Esophagus (tissue), 2 donors: ENCODE measurements around the gene ELAPOR1. TPM values are rescaled to one million over a fixed set of nuclear protein-coding genes. Genes with fewer than 3 reads are reported as not detected.

Source experiments
- H3K27ac ChIP-seq, 2 donors: one replicate each; pipeline ENCODE4 v1.5.1; 2013; ENCODE audit warnings: low read depth in 2 of 2, mild to moderate bottlenecking in 2 of 2, inconsistent platforms in 1 of 2, low read length in 1 of 2, moderate library complexity in 1 of 2
- H3K27me3 ChIP-seq, 2 donors: one replicate each; pipeline ENCODE4 v1.6.1; 2013; ENCODE audit warnings: low read length in 2 of 2, control low read depth in 1 of 2, mild to moderate bottlenecking in 1 of 2; ENCODE audit not compliant: insufficient read depth in 2 of 2, control insufficient read depth in 1 of 2
- H3K36me3 ChIP-seq, 2 donors: one replicate each; pipeline ENCODE4 v1.6.1; 2013; ENCODE audit warnings: low read length in 1 of 2; ENCODE audit not compliant: control insufficient read depth in 2 of 2, insufficient read depth in 2 of 2
- H3K4me1 ChIP-seq, 2 donors: one replicate each; pipeline ENCODE4 v1.6.1; 2013; ENCODE audit warnings: low read length in 1 of 2; ENCODE audit not compliant: control insufficient read depth in 2 of 2, insufficient read depth in 2 of 2
- H3K4me3 ChIP-seq, 2 donors: one replicate each; pipeline ENCODE4 v1.5.1; 2013; ENCODE audit warnings: low read length in 2 of 2, mild to moderate bottlenecking in 2 of 2, low read depth in 1 of 2, moderate library complexity in 1 of 2
- H3K9me3 ChIP-seq, 2 donors: one replicate each; pipeline ENCODE4 v1.6.1; 2013; ENCODE audit warnings: mild to moderate bottlenecking in 2 of 2, low read depth in 1 of 2, low read length in 1 of 2, moderate library complexity in 1 of 2; ENCODE audit not compliant: control insufficient read depth in 2 of 2, insufficient read depth in 1 of 2
- WGBS, 2 donors: extraction: QIAGEN DNeasy Blood & Tissue Kit; methylation state at CpG; one replicate each; pipeline ENCODE4 v1.1.7; 2013; 5-methylcytosine and 5-hydroxymethylcytosine counted together
- polyA plus RNA-seq, 2 donors: library from polyadenylated mRNA; stranded (reverse); fragments of 200-250 nt; gene quantifications; one replicate each; pipeline ENCODE4 v1.2.3, GENCODE V29; 2013
- donor health status: healthy with polysubstance abuse.
- donor health status: Bipolar disorder and iron deficiency.

The ELAPOR1 gene
- polyA plus RNA-seq = under 1 TPM; 0.24 to 0.25 TPM

- H3K27me3 ChIP-seq = no peaks in the 10 kb centered on the region
- H3K36me3 ChIP-seq = no peaks in the 10 kb centered on the region
- 1% methylated on average over 54 to 55 of the region's 56 CpGs for WGBS, 2 donors
- peak within 1 kb of the TSS; percentile 38 to 43 for H3K4me3 ChIP-seq
- no peaks in the 10 kb centered on the region for H3K9me3 ChIP-seq
- no peak within 1 kb of the TSS for H3K27ac ChIP-seq
- H3K4me1 ChIP-seq = peaks cover 4 to 7% of the 10 kb centered on the region in 2 donors
These were observed at the start of gene ELAPOR1 for GRCh38 chr1:109113590-109114341. Gene ELAPOR1 (plus strand): TSS chr1:109114115. CDS start chr1:109114184, 69 bp downstream.

- 88 to 96% methylated on average over 3 of the region's 3 CpGs for WGBS, 2 donors
- Histone ChIP-seq H3K36me3 (peaks cover 3 to 5% of the 10 kb centered on the region in 2 donors), H3K9me3 (no peaks in the 10 kb centered on the region), H3K4me1 (no peaks in the 10 kb centered on the region), H3K4me3 (no peak overlapping the region), H3K27me3 (no peaks in the 10 kb centered on the region), H3K27ac (no peak overlapping the region)
These were observed 48.8 kb upstream of the ELAPOR1 start for GRCh38 chr1:109065137-109065536.

- 76 to 80% methylated on average over 8 of the region's 8 CpGs for WGBS, 2 donors
- Histone ChIP-seq H3K27me3 (no peaks in the 10 kb centered on the region), H3K4me1 (no peaks in the 10 kb centered on the region), H3K9me3 (no peaks in the 10 kb centered on the region), H3K4me3 (no peak overlapping the region), H3K27ac (no peak overlapping the region), H3K36me3 (peaks cover 5% of the 10 kb centered on the region in 2 donors)
These were observed 46.0 kb upstream of the ELAPOR1 start for GRCh38 chr1:109067883-109068282.

DNA sequence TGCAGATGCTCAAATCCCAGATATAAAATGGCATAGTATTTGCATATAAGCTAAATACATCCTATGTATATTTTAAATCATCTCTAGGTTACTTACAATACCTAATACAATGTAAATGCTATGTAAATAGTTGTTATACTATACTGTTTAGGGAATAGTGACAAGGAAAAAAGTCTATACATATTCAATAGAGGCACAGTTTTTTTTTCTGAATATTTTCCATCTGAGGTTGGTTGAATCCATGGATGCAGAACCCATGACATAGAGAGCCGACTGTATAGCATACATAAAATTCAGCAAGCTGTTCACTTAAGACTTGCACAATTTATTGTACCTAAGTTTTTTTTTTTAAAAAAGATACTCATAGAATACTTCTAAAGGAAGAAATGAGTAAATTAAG, 44.6 kb upstream of the ELAPOR1 start:
- Histone ChIP-seq H3K27me3 (no peaks in the 10 kb centered on the region), H3K36me3 (peaks cover 5 to 10% of the 10 kb centered on the region in 2 donors), H3K4me3 (no peak overlapping the region), H3K9me3 (no peaks in the 10 kb centered on the region), H3K4me1 (no peaks in the 10 kb centered on the region), H3K27ac (no peak overlapping the region)
- 88 to 92% methylated on average over 1 of the region's 1 CpG for WGBS, 2 donors

DNA sequence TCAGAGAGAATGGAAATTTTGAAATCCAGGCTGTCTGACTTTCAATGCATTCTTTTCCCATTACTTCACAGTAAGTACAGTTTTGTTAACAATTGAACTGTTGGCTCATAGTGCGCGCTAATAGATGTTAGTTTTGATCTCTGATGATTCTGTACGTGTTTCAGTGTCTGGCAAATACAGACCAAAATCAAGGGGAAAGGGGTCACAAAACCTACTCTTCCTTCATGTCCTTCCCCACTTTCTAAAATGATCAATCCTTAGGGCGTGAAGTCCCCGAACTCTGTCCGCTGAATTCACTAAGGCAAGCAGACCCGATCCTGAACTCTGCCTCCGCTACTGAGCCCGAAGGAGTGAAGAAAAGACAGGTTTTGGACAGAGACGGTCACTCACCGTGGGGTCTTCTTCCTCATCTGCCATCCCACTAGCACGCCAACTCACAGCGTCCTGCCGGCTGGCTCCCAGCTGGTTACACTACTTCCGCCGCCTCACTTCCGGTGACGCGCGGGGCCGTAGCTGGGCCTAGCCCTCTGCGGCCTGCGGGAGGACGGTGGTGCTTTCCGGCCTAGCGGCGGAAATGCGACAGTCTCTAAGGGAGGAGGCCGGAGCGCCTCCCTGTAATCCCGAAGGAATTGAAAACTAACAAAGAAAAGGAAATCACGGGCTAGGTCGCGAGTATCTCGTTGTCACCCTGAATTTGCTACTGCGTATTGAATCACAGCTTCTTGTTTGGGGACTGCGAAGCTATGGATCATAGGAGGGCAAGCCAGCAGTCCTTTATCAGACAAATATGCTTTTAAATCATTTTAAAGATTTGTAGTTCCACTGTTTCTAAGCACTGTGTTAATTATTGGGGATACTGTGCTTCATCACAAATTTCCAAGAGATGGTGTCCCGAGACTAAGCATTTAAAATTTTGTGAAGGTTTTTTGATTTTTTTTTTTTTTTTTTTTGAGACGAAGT, 38.1 kb upstream of the ELAPOR1 start, which contains the start of gene TAF13:
Gene TAF13 (minus strand): TSS at position 473 of the 960 bp plus-strand sequence. CDS start 56 bp downstream, at position 417.
- H3K4me3 ChIP-seq = peak within 1 kb of the TSS; percentile 89 to 98
- H3K9me3 ChIP-seq = no peaks in the 10 kb centered on the region
- 5% methylated on average over 39 of the region's 39 CpGs for WGBS, 2 donors
- no peaks in the 10 kb centered on the region for H3K27me3 ChIP-seq
- H3K36me3 ChIP-seq = peaks cover under 1 to 4% of the 10 kb centered on the region in 2 donors
- no peaks in the 10 kb centered on the region for H3K4me1 ChIP-seq
- H3K27ac ChIP-seq = peak within 1 kb of the TSS; percentile 96 to 99

- Histone ChIP-seq H3K36me3 (peaks cover 0 to 4% of the 10 kb centered on the region in 2 donors), H3K9me3 (no peaks in the 10 kb centered on the region), H3K4me1 (no peaks in the 10 kb centered on the region), H3K27me3 (no peaks in the 10 kb centered on the region), H3K4me3 (no peak overlapping the region), H3K27ac (no peak overlapping the region)
- 67 to 84% methylated on average over 1 of the region's 1 CpG for WGBS, 2 donors
These were observed 35.6 kb upstream of the ELAPOR1 start for GRCh38 chr1:109078317-109078716.

GRCh38 chr1:109079240-109079622, 34.7 kb upstream of the ELAPOR1 start:
- WGBS, 2 donors = 92 to 95% methylated on average over 2 of the region's 2 CpGs
- Histone ChIP-seq H3K4me1 (no peaks in the 10 kb centered on the region), H3K27ac (no peak overlapping the region), H3K27me3 (no peaks in the 10 kb centered on the region), H3K9me3 (no peaks in the 10 kb centered on the region), H3K4me3 (no peak overlapping the region), H3K36me3 (no peaks in the 10 kb centered on the region)

- no peaks in the 10 kb centered on the region for H3K27me3 ChIP-seq
- no peaks in the 10 kb centered on the region for H3K4me1 ChIP-seq
- no peak overlapping the region for H3K4me3 ChIP-seq
- H3K27ac ChIP-seq = peak overlapping the region in 1 of 2 donors; percentile 8
- 80 to 88% methylated on average over 5 of the region's 5 CpGs for WGBS, 2 donors
- H3K9me3 ChIP-seq = no peaks in the 10 kb centered on the region
- no peaks in the 10 kb centered on the region for H3K36me3 ChIP-seq
These were observed 33.4 kb upstream of the ELAPOR1 start for GRCh38 chr1:109080441-109081082.

GRCh38 chr1:109083501-109083900, 30.4 kb upstream of the ELAPOR1 start:
- no peak overlapping the region for H3K27ac ChIP-seq

More at GRCh38 chr1:109083501-109083900, 30.4 kb upstream of the ELAPOR1 start:
- H3K36me3 ChIP-seq = no peaks in the 10 kb centered on the region
- 90 to 91% methylated on average over 3 of the region's 3 CpGs for WGBS, 2 donors
- no peaks in the 10 kb centered on the region for H3K9me3 ChIP-seq
- no peak overlapping the region for H3K4me3 ChIP-seq
- H3K4me1 ChIP-seq = no peaks in the 10 kb centered on the region
- H3K27me3 ChIP-seq = no peaks in the 10 kb centered on the region
